HEK293 (cell line): ENCODE measurements around the gene ERRFI1.

Experiments
- CTCF ChIA-PET: fragments of 350-600 bp; formaldehyde crosslinking; extraction: SDS; loops from one replicate; lab custom pipeline; 2021; ENCODE audit warnings: antibody characterized with exemption; lab: Yijun Ruan, JAX
- POLR2A ChIA-PET: fragments of 300-600 bp; formaldehyde crosslinking; extraction: SDS; loops from one replicate; lab custom pipeline; 2020; ENCODE audit warnings: antibody characterized with exemption, inconsistent platforms; lab: Yijun Ruan, JAX
- H3K27ac ChIP-seq: fragments of 200-500 bp; sonication (Bioruptor generic); 2 replicates; pipeline ENCODE4 v1.5.1; 2014; ENCODE audit warnings: low read depth, low read length, control low read depth, inconsistent platforms; ENCODE audit errors: extremely low read depth
- H3K36me3 ChIP-seq, 2 experiments: fragments of 200-500 bp in 1 of 2; sonication (Bioruptor generic) in 1 of 2; 1 replicate in 1 of 2; 2 replicates in 1 of 2; pipeline ENCODE4 v1.5.1; 2014 to 2017; ENCODE audit warnings: inconsistent platforms in 2 of 2, low read length in 2 of 2; ENCODE audit not compliant: control insufficient read depth in 2 of 2, insufficient read depth in 1 of 2
- H3K4me1 ChIP-seq: fragments of 200-500 bp; sonication (Bioruptor generic); 2 replicates; pipeline ENCODE4 v1.5.1; 2014; ENCODE audit warnings: mild to moderate bottlenecking, low read length, inconsistent platforms; ENCODE audit not compliant: control insufficient read depth, insufficient read depth
- H3K4me3 ChIP-seq: 2 replicates; pipeline ENCODE4 v1.5.1; 2011; ENCODE audit warnings: low read depth, mild to moderate bottlenecking, control low read depth, low read length, moderate library complexity
- H3K9me3 ChIP-seq: fragments of 200-500 bp; sonication (Bioruptor generic); 2 replicates; pipeline ENCODE4 v1.5.1; 2014; ENCODE audit warnings: low read depth, low read length, inconsistent platforms; ENCODE audit not compliant: control insufficient read depth, insufficient read depth
- HOXC10 ChIP-seq: sonication (generic); formaldehyde crosslinking; IDR thresholded peaks from 2 replicates; pipeline ENCODE4 v1.8.1; 2023; ENCODE audit warnings: mild to moderate bottlenecking, missing genetic modification reagents
- IKZF3 ChIP-seq: fragments of 450-650 bp; IDR thresholded peaks from 2 replicates; pipeline ENCODE4 v1.5.0; 2018; ENCODE audit warnings: missing biosample characterization, mild to moderate bottlenecking, missing genetic modification characterization, moderate library complexity
- KLF1 ChIP-seq: fragments of 450-650 bp; formaldehyde crosslinking; IDR thresholded peaks from 2 replicates; pipeline ENCODE4 v1.5.1; 2016; ENCODE audit warnings: missing biosample characterization, missing genetic modification characterization
- PBX3 ChIP-seq: sonication (generic); formaldehyde crosslinking; IDR thresholded peaks from 2 replicates; pipeline ENCODE4 v1.8.1; 2022; ENCODE audit warnings: mild to moderate bottlenecking, moderate library complexity, missing genetic modification reagents
- RBAK ChIP-seq: fragments of 450-650 bp; formaldehyde crosslinking; IDR thresholded peaks from 2 replicates; pipeline ENCODE4 v1.5.1; 2016; ENCODE audit warnings: missing biosample characterization, missing genetic modification characterization
- SCRT1 ChIP-seq: fragments of 450-650 bp; formaldehyde crosslinking; IDR thresholded peaks from 2 replicates; pipeline ENCODE4 v1.5.1; 2016; ENCODE audit warnings: missing biosample characterization, missing genetic modification characterization, borderline replicate concordance
- ZBTB17 ChIP-seq: fragments of 450-650 bp; formaldehyde crosslinking; IDR thresholded peaks from 2 replicates; pipeline ENCODE4 v1.5.1; 2016; ENCODE audit warnings: missing biosample characterization, missing genetic modification characterization
- ZBTB44 ChIP-seq: fragments of 450-650 bp; IDR thresholded peaks from 2 replicates; pipeline ENCODE4 v1.5.1; 2018; ENCODE audit warnings: missing biosample characterization, mild to moderate bottlenecking, missing genetic modification characterization
- ZBTB7A ChIP-seq: fragments of 450-650 bp; formaldehyde crosslinking; IDR thresholded peaks from 2 replicates; pipeline ENCODE4 v1.5.1; 2016; ENCODE audit warnings: low read depth, missing biosample characterization, missing genetic modification characterization
- ZFP37 ChIP-seq: fragments of 450-650 bp; formaldehyde crosslinking; IDR thresholded peaks from 2 replicates; pipeline ENCODE4 v1.5.1; 2016; ENCODE audit warnings: missing biosample characterization, missing genetic modification characterization
- ZNF16 ChIP-seq: fragments of 450-650 bp; formaldehyde crosslinking; IDR thresholded peaks from 2 replicates; pipeline ENCODE4 v1.5.1; 2016; ENCODE audit warnings: low read depth, missing biosample characterization, missing genetic modification characterization
- ZNF175 ChIP-seq: fragments of 450-650 bp; formaldehyde crosslinking; IDR thresholded peaks from 2 replicates; pipeline ENCODE4 v1.5.1; 2016; ENCODE audit warnings: missing biosample characterization, missing genetic modification characterization
- ZNF214 ChIP-seq: fragments of 450-650 bp; formaldehyde crosslinking; IDR thresholded peaks from 2 replicates; pipeline ENCODE4 v1.5.1; 2017; ENCODE audit warnings: missing biosample characterization, mild to moderate bottlenecking, missing genetic modification characterization, borderline replicate concordance
- ZNF302 ChIP-seq: fragments of 450-650 bp; formaldehyde crosslinking; IDR thresholded peaks from 2 replicates; pipeline ENCODE4 v1.5.1; 2016; ENCODE audit warnings: missing biosample characterization, missing genetic modification characterization, low read depth
- ZNF510 ChIP-seq: fragments of 450-650 bp; formaldehyde crosslinking; IDR thresholded peaks from 2 replicates; pipeline ENCODE4 v1.5.1; 2018; ENCODE audit warnings: mild to moderate bottlenecking, missing genetic modification characterization, missing biosample characterization; ENCODE audit not compliant: insufficient replicate concordance
- ZNF544 ChIP-seq: fragments of 450-650 bp; formaldehyde crosslinking; IDR thresholded peaks from 2 replicates; pipeline ENCODE4 v1.5.0; 2017; ENCODE audit warnings: missing biosample characterization, missing genetic modification characterization
- ZNF549 ChIP-seq: fragments of 450-650 bp; IDR thresholded peaks from 2 replicates; pipeline ENCODE4 v1.5.1; 2018; ENCODE audit warnings: missing biosample characterization, missing genetic modification characterization, mild to moderate bottlenecking, inconsistent platforms, moderate library complexity
- ZNF560 ChIP-seq: fragments of 450-650 bp; formaldehyde crosslinking; IDR thresholded peaks from 2 replicates; pipeline ENCODE4 v1.5.1; 2017; ENCODE audit warnings: missing biosample characterization, missing genetic modification characterization, borderline replicate concordance
- ZNF768 ChIP-seq: fragments of 450-650 bp; formaldehyde crosslinking; IDR thresholded peaks from 2 replicates; pipeline ENCODE4 v1.5.1; 2018; ENCODE audit warnings: missing biosample characterization, mild to moderate bottlenecking, missing genetic modification characterization
- ZSCAN16 ChIP-seq: fragments of 450-650 bp; formaldehyde crosslinking; IDR thresholded peaks from 2 replicates; pipeline ENCODE4 v1.5.1; 2016; ENCODE audit warnings: missing biosample characterization, missing genetic modification characterization
- TF ChIP-seq, protein P1 (sequence below): fragments of 450-650 bp; formaldehyde crosslinking; IDR thresholded peaks from 2 replicates; pipeline ENCODE4 v1.5.1; 2016; ENCODE audit warnings: missing biosample characterization, missing genetic modification characterization
- TF ChIP-seq, protein P2 (sequence below): fragments of 450-650 bp; formaldehyde crosslinking; IDR thresholded peaks from 2 replicates; pipeline ENCODE4 v1.5.1; 2016; ENCODE audit warnings: missing biosample characterization, missing genetic modification characterization
- TF ChIP-seq, protein P3 (sequence below): fragments of 450-650 bp; formaldehyde crosslinking; IDR thresholded peaks from 2 replicates; pipeline ENCODE4 v1.5.1; 2016; ENCODE audit warnings: missing biosample characterization, missing genetic modification characterization
- TF ChIP-seq, protein P4 (sequence below): fragments of 450-650 bp; formaldehyde crosslinking; IDR thresholded peaks from 2 replicates; pipeline ENCODE4 v1.5.1; 2016; ENCODE audit warnings: missing biosample characterization, missing genetic modification characterization
- TF ChIP-seq, protein P5 (sequence below): fragments of 450-650 bp; formaldehyde crosslinking; IDR thresholded peaks from 2 replicates; pipeline ENCODE4 v1.5.1; 2016; ENCODE audit warnings: missing biosample characterization, missing genetic modification characterization

The ERRFI1 gene

GRCh38 chr1:8027748-8028570, 1.9 kb upstream of the ERRFI1 start (continued):
- TF ChIP-seq ZNF768 (tag by site-specific recombination) (no peak), ZNF214 (tag by site-specific recombination) (no peak), ZNF510 (tag by site-specific recombination) (no peak), ZNF16 (tag by site-specific recombination) (no peak), ZNF302 (tag by site-specific recombination) (no peak), ZNF544 (tag by site-specific recombination) (no peak), ZNF560 (no peak), ZBTB17 (tag by site-specific recombination) (no peak), ZNF175 (tag by site-specific recombination) (no peak), RBAK (no peak), ZSCAN16 (tag by site-specific recombination) (no peak), HOXC10 (no peak), IKZF3 (tag by site-specific recombination) (peak; percentile 27; the same call in 1 of the 2 replicates), PBX3 (CRISPR knock-in tag) (no peak), ZBTB7A (tag by site-specific recombination) (no peak), ZBTB44 (tag by site-specific recombination) (no peak), ZNF549 (no peak)
- TF ChIP-seq, protein P1, sequence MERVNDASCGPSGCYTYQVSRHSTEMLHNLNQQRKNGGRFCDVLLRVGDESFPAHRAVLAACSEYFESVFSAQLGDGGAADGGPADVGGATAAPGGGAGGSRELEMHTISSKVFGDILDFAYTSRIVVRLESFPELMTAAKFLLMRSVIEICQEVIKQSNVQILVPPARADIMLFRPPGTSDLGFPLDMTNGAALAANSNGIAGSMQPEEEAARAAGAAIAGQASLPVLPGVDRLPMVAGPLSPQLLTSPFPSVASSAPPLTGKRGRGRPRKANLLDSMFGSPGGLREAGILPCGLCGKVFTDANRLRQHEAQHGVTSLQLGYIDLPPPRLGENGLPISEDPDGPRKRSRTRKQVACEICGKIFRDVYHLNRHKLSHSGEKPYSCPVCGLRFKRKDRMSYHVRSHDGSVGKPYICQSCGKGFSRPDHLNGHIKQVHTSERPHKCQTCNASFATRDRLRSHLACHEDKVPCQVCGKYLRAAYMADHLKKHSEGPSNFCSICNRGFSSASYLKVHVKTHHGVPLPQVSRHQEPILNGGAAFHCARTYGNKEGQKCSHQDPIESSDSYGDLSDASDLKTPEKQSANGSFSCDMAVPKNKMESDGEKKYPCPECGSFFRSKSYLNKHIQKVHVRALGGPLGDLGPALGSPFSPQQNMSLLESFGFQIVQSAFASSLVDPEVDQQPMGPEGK (tag by site-specific recombination) = no peak
- TF ChIP-seq, protein P2, sequence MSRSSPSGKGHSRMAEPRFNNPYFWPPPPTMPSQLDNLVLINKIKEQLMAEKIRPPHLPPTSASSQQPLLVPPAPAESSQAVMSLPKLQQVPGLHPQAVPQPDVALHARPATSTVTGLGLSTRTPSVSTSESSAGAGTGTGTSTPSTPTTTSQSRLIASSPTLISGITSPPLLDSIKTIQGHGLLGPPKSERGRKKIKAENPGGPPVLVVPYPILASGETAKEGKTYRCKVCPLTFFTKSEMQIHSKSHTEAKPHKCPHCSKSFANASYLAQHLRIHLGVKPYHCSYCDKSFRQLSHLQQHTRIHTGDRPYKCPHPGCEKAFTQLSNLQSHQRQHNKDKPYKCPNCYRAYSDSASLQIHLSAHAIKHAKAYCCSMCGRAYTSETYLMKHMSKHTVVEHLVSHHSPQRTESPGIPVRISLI (tag by site-specific recombination) = peak; percentile 64
- TF ChIP-seq, all 188 proteins: peak for 23

DNA sequence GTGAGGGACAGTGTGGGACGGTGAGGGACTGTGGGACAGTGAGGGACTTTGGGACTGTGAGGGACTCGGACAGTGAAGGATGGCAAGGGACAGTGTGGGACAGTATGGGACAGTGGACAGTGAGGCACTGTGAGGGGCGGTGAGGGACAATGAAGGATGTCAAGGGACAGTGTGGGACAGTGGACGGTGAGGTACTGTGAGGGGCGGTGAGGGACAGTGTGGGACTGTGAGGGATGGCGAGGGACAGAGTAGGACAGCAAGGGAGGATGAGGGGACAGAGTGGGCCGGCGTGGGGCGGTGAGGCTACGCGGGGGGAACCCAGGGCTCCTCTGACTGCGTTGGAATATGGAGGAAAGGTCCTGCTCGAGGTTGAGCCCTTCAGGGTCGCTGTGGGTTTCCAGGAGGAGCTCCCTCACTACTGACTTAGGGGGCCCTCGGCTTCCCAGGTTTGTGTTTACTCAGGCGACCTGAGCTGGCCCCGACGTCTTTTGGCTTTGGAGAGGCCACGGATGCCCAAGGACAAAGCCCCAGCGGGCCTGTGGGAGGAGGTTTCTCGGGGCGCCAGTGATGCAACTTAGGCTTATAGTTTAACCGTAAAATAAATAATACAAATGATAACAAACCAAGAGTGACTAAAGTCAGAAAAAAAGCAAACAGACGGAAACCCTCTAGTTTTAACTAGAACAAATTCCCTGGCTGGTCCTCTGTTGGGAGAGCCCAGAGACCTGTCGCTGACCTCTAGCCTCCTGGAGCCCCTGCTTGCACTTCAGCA, 1.1 kb upstream of the ERRFI1 start:
- Histone ChIP-seq H3K9me3 (no peaks in the 10 kb centered on the region), H3K4me1 (peaks cover 27% of the 10 kb centered on the region), H3K27ac (peak overlapping the region; percentile 67), H3K36me3 (no peaks in the 10 kb centered on the region), H3K4me3 (peak overlapping the region; percentile 43; the same call in 1 of the 2 replicates)
- POLR2A ChIA-PET = interaction anchor here (0.9 to 2.9 kb wide), 5 partner anchors 10 to 316 kb away, joined by 3 to 14 read pairs (median 4); no protein-coding TSS in a partner anchor
- CTCF ChIA-PET = interaction anchor here (0.5 to 3.7 kb wide), 4 partner anchors 11 to 288 kb away, joined by 3 to 30 read pairs (median 17); no protein-coding TSS in a partner anchor
- TF ChIP-seq ZFP37 (tag by site-specific recombination) (no peak), ZNF175 (tag by site-specific recombination) (0 out of 2 replicates have a peak, but pooled peaks have one; percentile 68), SCRT1 (peak; percentile 59; the same call in 1 of the 2 replicates), KLF1 (tag by site-specific recombination) (peak; percentile 30; the same call in 1 of the 2 replicates)
- TF ChIP-seq, protein P3, sequence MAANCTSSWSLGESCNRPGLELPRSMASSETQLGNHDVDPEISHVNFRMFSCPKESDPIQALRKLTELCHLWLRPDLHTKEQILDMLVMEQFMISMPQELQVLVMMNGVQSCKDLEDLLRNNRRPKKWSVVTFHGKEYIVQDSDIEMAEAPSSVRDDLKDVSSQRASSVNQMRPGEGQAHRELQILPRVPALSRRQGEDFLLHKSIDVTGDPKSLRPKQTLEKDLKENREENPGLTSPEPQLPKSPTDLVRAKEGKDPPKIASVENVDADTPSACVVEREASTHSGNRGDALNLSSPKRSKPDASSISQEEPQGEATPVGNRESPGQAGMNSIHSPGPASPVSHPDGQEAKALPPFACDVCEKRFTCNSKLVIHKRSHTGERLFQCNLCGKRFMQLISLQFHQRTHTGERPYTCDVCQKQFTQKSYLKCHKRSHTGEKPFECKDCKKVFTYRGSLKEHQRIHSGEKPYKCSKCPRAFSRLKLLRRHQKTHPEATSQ (tag by site-specific recombination) = 0 out of 2 replicates have a peak, but pooled peaks have one; percentile 10
- TF ChIP-seq, protein P4, sequence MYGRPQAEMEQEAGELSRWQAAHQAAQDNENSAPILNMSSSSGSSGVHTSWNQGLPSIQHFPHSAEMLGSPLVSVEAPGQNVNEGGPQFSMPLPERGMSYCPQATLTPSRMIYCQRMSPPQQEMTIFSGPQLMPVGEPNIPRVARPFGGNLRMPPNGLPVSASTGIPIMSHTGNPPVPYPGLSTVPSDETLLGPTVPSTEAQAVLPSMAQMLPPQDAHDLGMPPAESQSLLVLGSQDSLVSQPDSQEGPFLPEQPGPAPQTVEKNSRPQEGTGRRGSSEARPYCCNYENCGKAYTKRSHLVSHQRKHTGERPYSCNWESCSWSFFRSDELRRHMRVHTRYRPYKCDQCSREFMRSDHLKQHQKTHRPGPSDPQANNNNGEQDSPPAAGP (tag by site-specific recombination) = 0 out of 2 replicates have a peak, but pooled peaks have one; percentile 14
- TF ChIP-seq, protein P5, sequence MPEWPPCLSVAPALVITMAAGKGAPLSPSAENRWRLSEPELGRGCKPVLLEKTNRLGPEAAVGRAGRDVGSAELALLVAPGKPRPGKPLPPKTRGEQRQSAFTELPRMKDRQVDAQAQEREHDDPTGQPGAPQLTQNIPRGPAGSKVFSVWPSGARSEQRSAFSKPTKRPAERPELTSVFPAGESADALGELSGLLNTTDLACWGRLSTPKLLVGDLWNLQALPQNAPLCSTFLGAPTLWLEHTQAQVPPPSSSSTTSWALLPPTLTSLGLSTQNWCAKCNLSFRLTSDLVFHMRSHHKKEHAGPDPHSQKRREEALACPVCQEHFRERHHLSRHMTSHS (tag by site-specific recombination) = peak; percentile 69
